BLaER1 (cell line): ENCODE data around the gene FNDC5.

Experiments
- H3K27ac ChIP-seq: shearing (Covaris generic); formaldehyde crosslinking; 2 replicates; pipeline ENCODE4 v1.8.1; 2022
- H3K27me3 ChIP-seq: shearing (Covaris generic); formaldehyde crosslinking; 2 replicates; pipeline ENCODE4 v1.8.1; 2022
- H3K36me3 ChIP-seq: shearing (Covaris generic); formaldehyde crosslinking; 2 replicates; pipeline ENCODE4 v1.8.1; 2022
- H3K4me1 ChIP-seq: shearing (Covaris generic); formaldehyde crosslinking; 2 replicates; pipeline ENCODE4 v1.8.1; 2022
- H3K4me2 ChIP-seq: shearing (Covaris generic); formaldehyde crosslinking; 2 replicates; pipeline ENCODE4 v1.8.1; 2022
- H3K4me3 ChIP-seq: shearing (Covaris generic); formaldehyde crosslinking; 2 replicates; pipeline ENCODE4 v1.8.1; 2022
- H3K9ac ChIP-seq: shearing (Covaris generic); formaldehyde crosslinking; 2 replicates; pipeline ENCODE4 v1.8.1; 2022
- H3K9me3 ChIP-seq: shearing (Covaris generic); formaldehyde crosslinking; 2 replicates; pipeline ENCODE4 v1.8.1; 2022
- H4K20me1 ChIP-seq: shearing (Covaris generic); formaldehyde crosslinking; 2 replicates; pipeline ENCODE4 v1.8.1; 2022
- Cebpa-rat ChIP-seq: shearing (Covaris generic); IDR thresholded peaks from 2 replicates; pipeline ENCODE4 v1.8.1; 2022

The FNDC5 gene

DNA sequence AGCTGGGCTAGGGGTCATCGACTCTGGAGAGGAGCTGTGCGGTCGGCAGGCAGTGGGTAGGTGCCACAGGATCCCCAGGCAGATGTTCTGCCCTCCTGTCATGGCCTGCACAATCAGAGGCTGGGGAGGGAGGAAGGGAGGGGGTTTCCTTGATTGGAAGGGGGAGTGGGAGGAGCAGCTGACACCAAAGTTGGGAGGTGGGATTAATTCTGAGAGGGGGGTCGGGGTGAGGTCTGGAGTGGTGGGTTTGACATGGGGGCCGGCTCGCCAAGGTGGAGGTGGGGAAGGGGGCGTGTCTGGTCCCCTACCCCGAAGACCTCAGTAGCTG, 14.9 kb upstream of the FNDC5 start:
- H3K4me3 ChIP-seq: no peak overlapping the region
- no peak overlapping the region for H3K27ac ChIP-seq
- H3K4me2 ChIP-seq: no peak overlapping the region
- no peaks in the 10 kb centered on the region for H4K20me1 ChIP-seq
- H3K9ac ChIP-seq: no peak overlapping the region
- no peaks in the 10 kb centered on the region for H3K9me3 ChIP-seq
- peaks cover 7% of the 10 kb centered on the region for H3K4me1 ChIP-seq
- no peak for TF ChIP-seq Cebpa-rat
- H3K27me3 ChIP-seq: peaks cover 28% of the 10 kb centered on the region
- H3K36me3 ChIP-seq: no peaks in the 10 kb centered on the region

DNA sequence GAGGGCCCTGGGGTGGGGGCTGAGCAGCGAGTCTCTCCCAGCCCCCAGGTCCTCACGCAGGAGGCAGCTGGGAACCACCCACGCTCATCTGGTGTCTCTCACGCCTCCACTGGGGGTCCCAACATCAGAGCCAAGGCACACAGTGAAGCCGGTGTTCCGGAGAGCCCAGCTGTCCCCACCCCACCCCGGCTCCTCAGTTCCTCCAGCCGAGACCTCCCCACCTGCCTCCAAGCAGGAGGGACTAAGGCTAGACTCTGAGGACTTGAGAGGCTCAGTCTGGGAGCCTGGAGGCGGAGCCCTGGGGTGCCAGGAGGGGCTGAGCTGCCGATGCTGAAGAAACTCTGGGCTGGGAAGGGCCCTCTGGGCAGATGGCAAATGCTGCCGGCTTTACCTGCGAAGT, 14.0 kb upstream of the FNDC5 start:
- Histone ChIP-seq H4K20me1 (no peaks in the 10 kb centered on the region), H3K27me3 (peaks cover 28% of the 10 kb centered on the region), H3K27ac (no peak overlapping the region), H3K9me3 (no peaks in the 10 kb centered on the region), H3K4me2 (no peak overlapping the region), H3K4me1 (peaks cover 7% of the 10 kb centered on the region), H3K36me3 (no peaks in the 10 kb centered on the region), H3K9ac (no peak overlapping the region), H3K4me3 (no peak overlapping the region)
- no peak for TF ChIP-seq Cebpa-rat

DNA sequence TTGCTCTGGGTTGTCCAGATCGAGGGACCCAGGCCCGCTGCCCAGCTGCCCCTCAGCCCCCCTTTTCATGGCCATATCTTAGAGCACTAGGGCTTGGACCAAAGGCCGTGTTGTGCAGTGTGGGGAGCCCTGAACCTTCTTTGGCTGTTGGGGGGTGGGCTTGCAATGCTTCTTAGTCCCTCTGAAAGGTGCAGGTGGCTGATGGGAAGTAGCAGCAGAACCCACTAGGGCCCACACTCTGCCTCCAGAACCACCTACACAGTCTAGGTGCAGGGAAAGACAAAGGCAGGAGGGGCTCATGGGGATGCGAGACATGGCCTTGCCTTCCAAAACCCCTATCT, 13.3 kb upstream of the FNDC5 start:
- TF ChIP-seq Cebpa-rat: no peak

DNA sequence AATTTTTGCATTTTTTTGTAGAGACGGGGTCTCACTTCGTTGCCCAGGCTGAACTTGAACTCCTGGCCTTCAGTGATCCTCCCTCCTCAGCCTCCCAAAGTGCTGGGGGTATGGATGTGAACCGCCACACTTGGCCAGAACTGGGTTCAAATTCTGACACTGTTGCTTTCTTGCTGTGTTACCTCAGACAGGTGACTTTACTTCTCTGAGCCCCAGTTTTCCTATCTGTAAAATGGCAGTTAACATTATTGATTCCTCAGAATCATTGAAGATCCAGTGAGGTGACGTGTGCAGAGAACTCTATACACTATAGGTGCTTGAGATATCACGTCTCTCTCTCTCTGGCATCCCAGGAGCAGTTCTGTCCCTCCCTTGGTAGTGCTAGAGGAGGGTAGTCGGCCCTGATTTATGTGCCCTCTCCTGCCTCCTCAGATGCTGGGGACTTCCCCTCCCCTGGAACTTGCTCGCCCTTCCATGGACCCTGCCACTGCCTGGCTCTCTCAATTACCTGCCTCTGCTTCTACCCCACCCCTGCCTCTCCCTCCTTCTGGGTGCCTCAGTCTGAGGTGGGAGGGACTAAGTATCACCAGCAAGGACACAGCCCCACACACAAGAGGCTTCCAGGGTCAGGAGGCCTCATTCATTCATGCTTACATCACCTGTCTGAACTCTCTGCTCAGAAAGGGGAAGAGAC, 12.8 kb upstream of the FNDC5 start:
- no peaks in the 10 kb centered on the region for H3K9me3 ChIP-seq
- no peak overlapping the region for H3K4me2 ChIP-seq
- H3K4me3 ChIP-seq: no peak overlapping the region
- no peaks in the 10 kb centered on the region for H3K36me3 ChIP-seq
- TF ChIP-seq Cebpa-rat: no peak
- no peaks in the 10 kb centered on the region for H4K20me1 ChIP-seq
- peaks cover 28% of the 10 kb centered on the region for H3K27me3 ChIP-seq
- peaks cover 7% of the 10 kb centered on the region for H3K4me1 ChIP-seq
- no peak overlapping the region for H3K27ac ChIP-seq
- no peak overlapping the region for H3K9ac ChIP-seq

More for the DNA sequence above, 13.3 kb upstream of the FNDC5 start:
- Histone ChIP-seq H3K9ac (no peak overlapping the region), H4K20me1 (no peaks in the 10 kb centered on the region), H3K4me1 (peaks cover 7% of the 10 kb centered on the region), H3K4me3 (no peak overlapping the region), H3K4me2 (no peak overlapping the region), H3K9me3 (no peaks in the 10 kb centered on the region), H3K27ac (no peak overlapping the region), H3K27me3 (peaks cover 28% of the 10 kb centered on the region), H3K36me3 (no peaks in the 10 kb centered on the region)

DNA sequence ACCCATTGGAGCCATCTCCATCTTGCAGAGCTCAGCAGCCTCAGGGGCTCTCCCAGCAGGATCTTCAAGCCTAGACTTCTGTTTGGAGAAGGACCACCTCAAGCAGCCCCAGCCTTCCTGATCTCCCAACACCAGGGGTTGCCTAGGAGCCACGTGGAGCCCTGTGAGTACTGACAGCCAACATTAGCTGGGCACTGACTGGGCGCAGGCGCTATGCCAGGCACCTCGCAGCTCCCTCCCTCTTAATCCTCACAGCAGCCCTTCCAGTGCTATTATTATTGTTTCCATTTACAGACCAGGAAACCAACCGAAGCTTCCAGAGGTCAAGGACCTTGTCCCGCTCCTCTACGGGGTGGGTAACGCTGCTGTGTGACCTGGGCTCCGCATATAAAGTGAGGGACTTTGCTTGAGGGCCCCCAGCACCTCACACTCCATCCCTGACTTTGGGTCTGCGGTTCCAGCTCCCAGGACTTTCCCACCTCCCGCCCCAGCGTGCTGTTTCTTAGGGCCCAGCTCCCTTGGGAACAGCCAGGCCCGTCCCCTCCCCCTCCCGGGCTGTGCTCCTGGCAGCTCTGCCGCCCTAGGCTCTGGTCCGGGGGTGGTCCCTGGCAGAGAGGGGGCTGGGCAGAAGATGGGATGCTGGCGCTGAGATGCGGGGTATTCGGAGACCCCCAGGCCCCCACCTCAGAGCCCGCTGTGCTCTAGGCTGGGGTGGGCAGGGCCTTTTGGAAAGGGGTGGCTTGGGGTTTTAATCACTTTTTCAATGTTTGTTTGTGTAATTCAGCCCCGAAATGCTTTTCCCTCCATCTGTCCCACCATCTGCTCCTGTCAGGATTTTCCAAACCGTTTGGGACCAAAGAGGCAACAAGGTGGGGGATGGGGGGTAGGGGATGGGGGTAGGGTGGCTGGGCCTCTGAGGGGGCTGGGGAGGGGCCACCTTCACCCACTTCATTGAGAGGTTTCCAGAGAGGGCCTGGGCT, 11.4 kb upstream of the FNDC5 start:
- Histone ChIP-seq H3K4me3 (no peak overlapping the region), H3K36me3 (no peaks in the 10 kb centered on the region), H3K4me2 (peak overlapping the region; percentile 28), H4K20me1 (no peaks in the 10 kb centered on the region), H3K9ac (no peak overlapping the region), H3K27ac (no peak overlapping the region), H3K27me3 (peaks cover 22% of the 10 kb centered on the region), H3K9me3 (no peaks in the 10 kb centered on the region), H3K4me1 (peaks cover 7% of the 10 kb centered on the region)
- no peak for TF ChIP-seq Cebpa-rat

DNA sequence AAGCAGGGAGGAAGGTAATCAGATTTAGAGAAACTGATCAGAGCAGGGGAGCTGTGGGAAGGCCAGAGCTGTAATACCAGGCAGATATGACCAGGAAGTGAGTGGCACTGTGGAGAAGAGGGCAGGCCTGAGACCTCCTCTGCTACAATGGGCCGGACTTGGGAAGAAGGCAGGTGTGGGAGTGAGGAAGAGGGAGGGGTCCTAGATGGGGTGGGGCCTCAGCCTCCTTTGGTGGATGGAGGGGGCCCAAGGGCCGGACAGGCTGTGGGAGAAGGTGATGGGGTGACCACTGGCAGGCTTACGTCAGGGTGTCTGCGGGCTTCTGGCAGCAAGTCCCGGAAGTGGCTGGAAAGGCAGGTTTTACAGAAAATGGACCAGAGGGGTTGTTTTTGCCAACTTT, 10.6 kb upstream of the FNDC5 start:
- Histone ChIP-seq H3K4me1 (peaks cover 14% of the 10 kb centered on the region), H3K4me3 (no peak overlapping the region), H3K36me3 (no peaks in the 10 kb centered on the region), H3K9ac (no peak overlapping the region), H3K4me2 (no peak overlapping the region), H3K27ac (no peak overlapping the region), H3K9me3 (no peaks in the 10 kb centered on the region), H3K27me3 (peaks cover 14% of the 10 kb centered on the region), H4K20me1 (no peaks in the 10 kb centered on the region)
- TF ChIP-seq Cebpa-rat: no peak

DNA sequence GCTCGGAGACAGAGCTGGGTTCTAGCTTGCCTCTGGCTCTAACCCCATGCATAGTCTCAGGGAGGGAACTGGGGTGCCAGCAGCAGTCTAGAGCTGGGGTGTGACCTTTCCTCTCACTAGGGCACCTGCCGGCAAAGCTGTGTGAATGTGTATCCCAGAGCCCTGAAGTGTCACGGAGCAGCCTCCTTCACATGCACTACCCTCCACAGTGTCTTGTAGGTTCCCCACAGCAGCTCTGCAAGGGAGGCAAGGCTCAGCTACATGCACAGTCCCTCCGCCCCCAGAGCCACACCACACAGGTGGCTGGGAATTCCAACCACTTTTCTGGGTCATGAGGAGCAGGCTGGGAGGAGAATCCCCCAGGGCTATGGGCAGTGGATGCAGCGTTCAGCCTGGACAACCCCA, 7.9 kb upstream of the FNDC5 start:
- Histone ChIP-seq H3K9me3 (no peaks in the 10 kb centered on the region), H3K4me1 (peaks cover 29% of the 10 kb centered on the region), H3K27me3 (no peaks in the 10 kb centered on the region), H3K4me3 (no peak overlapping the region), H3K4me2 (no peak overlapping the region), H4K20me1 (no peaks in the 10 kb centered on the region), H3K36me3 (no peaks in the 10 kb centered on the region), H3K9ac (no peak overlapping the region), H3K27ac (no peak overlapping the region)
- no peak for TF ChIP-seq Cebpa-rat

DNA sequence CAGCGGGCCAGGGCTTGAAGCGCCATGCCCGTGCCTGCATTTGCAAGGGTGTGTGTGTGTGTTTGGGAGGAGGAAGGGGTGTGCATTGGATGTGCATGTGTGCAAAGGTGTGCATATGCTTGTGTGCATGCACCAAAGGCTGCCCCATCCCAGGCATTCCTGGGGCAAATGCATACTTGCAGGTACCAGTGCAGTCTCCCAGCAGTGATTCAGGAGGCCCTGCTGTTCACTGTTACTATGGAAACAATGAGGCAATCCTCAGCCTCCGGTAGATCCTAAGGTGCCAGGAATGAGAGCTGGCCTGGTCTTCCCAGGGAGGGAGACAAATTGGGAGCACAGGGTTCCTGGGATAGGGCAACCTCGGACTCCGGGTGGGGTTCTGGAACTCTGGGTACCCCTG, 7.5 kb upstream of the FNDC5 start:
- no peak overlapping the region for H3K4me3 ChIP-seq
- no peaks in the 10 kb centered on the region for H3K9me3 ChIP-seq
- no peaks in the 10 kb centered on the region for H3K27me3 ChIP-seq
- TF ChIP-seq Cebpa-rat: no peak
- H3K4me1 ChIP-seq: peaks cover 33% of the 10 kb centered on the region
- H3K27ac ChIP-seq: no peak overlapping the region
- H3K9ac ChIP-seq: no peak overlapping the region
- H3K36me3 ChIP-seq: no peaks in the 10 kb centered on the region
- H4K20me1 ChIP-seq: no peaks in the 10 kb centered on the region
- no peak overlapping the region for H3K4me2 ChIP-seq

DNA sequence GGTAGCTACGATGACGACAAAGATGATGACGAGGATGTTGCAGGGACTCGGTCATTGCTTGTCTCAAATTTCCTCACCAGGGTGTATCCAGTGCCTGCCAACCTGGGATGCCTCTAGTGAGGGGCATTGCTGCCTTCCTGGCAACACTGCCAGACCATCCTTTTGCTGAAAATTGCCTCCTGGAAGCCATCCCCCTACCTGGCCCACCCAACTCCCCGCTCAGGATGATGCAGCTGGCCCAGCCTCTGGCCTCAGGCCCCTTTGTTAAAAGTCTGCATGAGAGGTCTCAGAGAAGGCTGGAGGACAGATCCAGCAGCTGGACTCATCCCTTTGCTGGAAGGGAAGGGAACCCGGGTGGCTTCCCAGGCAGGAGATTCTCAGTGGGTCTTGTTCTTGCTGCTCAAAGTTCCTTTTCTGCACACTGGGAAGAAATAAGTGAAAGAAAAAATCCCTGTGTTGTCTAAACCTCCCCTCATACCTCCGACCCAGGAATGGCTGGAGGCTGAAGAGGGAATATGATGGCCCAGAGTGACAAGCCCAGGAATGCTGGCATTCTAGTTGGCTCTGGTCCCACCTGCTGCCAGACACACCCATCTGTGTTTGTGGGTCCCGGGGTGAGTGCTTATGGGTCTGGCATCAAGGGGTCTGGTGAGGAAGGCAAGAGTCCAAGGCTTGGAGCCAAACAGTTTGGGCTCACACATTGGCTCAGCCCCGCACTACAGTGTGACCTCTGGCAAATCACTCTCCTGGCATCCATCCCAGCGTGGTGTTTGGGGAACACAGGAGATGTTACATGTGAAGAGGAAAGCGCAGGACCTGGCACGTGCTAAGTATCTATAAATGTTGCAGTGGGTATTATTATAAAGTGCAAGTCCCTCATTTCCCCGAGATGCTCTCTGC, 6.7 kb upstream of the FNDC5 start:
- Histone ChIP-seq H3K27me3 (no peaks in the 10 kb centered on the region), H3K4me1 (peaks cover 40% of the 10 kb centered on the region), H3K4me2 (no peak overlapping the region), H3K9me3 (no peaks in the 10 kb centered on the region), H3K36me3 (no peaks in the 10 kb centered on the region), H3K9ac (no peak overlapping the region), H3K27ac (no peak overlapping the region), H3K4me3 (no peak overlapping the region), H4K20me1 (no peaks in the 10 kb centered on the region)
- TF ChIP-seq Cebpa-rat: no peak
